ENCODE measurements around the gene NLRP9.

DNA sequence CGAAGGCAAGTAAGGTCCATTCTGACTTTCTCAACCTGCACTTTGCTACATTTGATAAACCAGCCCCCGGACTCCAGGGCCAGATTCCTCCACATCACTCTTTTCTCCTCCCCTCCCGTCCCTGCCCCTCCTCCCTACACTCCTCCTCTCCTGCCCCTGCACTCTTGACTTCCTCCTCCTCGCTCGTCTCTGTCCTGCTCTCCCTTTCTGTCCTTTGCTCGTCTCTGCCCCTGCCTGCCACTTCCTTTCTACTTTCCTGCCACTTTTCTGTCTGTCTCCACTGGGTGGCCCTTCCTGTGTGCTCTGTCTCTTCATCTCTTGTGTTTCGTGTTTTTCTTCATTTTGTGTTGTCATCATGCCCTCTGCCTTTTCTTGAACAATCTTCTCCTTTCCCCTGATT, 76.4 kb downstream of the NLRP9 start:
- TF ChIP-seq, protein P1, sequence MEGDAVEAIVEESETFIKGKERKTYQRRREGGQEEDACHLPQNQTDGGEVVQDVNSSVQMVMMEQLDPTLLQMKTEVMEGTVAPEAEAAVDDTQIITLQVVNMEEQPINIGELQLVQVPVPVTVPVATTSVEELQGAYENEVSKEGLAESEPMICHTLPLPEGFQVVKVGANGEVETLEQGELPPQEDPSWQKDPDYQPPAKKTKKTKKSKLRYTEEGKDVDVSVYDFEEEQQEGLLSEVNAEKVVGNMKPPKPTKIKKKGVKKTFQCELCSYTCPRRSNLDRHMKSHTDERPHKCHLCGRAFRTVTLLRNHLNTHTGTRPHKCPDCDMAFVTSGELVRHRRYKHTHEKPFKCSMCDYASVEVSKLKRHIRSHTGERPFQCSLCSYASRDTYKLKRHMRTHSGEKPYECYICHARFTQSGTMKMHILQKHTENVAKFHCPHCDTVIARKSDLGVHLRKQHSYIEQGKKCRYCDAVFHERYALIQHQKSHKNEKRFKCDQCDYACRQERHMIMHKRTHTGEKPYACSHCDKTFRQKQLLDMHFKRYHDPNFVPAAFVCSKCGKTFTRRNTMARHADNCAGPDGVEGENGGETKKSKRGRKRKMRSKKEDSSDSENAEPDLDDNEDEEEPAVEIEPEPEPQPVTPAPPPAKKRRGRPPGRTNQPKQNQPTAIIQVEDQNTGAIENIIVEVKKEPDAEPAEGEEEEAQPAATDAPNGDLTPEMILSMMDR (IDR thresholded peaks at IDR 0.05; ENCODE audit: poor library complexity): no peak
- TF ChIP-seq EZH2 (IDR thresholded peaks at IDR 0.05; ENCODE audit: borderline replicate concordance): no peak
